ENCODE data around the gene RASD2. TPM values are rescaled to one million over a fixed set of nuclear protein-coding genes. Genes with fewer than 3 reads are reported as not detected.

The RASD2 gene
- total RNA-seq, 1 donor from 2014 or later = 2.0 TPM

- H3K27ac ChIP-seq = no peak overlapping the region
These were observed 43.8 kb upstream of the RASD2 start for GRCh38 chr22:35496768-35497312.

GRCh38 chr22:35498026-35498800, 42.4 kb upstream of the RASD2 start:
- intact Hi-C loops (cut with DNase I) = no loop called here
- TF ChIP-seq POLR2A (IDR thresholded peaks at IDR 0.05) (no peak), POLR2AphosphoS5 (IDR thresholded peaks at IDR 0.05; ENCODE audit: insufficient read depth in 1 of 2, low read depth in 1 of 2) (no peak), CTCF (IDR thresholded peaks at IDR 0.05) (no peak)
- Histone ChIP-seq H3K27me3 (no peaks in the 10 kb centered on the region), H3K27ac (no peak overlapping the region), H3K9me3 (no peaks in the 10 kb centered on the region), H3K4me1 (no peaks in the 10 kb centered on the region), H3K4me3 (no peak overlapping the region), H3K36me3 (no peaks in the 10 kb centered on the region)
- DNase-seq (ENCODE audit: extremely low spot score in 2 of 2) = no peak

More at GRCh38 chr22:35496768-35497312, 43.8 kb upstream of the RASD2 start:
- no peaks in the 10 kb centered on the region for H3K36me3 ChIP-seq
- no peak overlapping the region for H3K4me3 ChIP-seq
- intact Hi-C loops (cut with DNase I) = no loop called here
- no peak for TF ChIP-seq POLR2A (IDR thresholded peaks at IDR 0.05)
- TF ChIP-seq CTCF (IDR thresholded peaks at IDR 0.05) = no peak
- no peak for TF ChIP-seq POLR2AphosphoS5 (IDR thresholded peaks at IDR 0.05; ENCODE audit: insufficient read depth in 1 of 2, low read depth in 1 of 2)
- no peaks in the 10 kb centered on the region for H3K9me3 ChIP-seq
- H3K27me3 ChIP-seq = no peaks in the 10 kb centered on the region
- DNase-seq (ENCODE audit: extremely low spot score in 2 of 2) = no peak
- no peaks in the 10 kb centered on the region for H3K4me1 ChIP-seq

GRCh38 chr22:35502836-35503235, 37.8 kb upstream of the RASD2 start:
- H3K4me1 ChIP-seq = no peaks in the 10 kb centered on the region
- no peaks in the 10 kb centered on the region for H3K27me3 ChIP-seq
- no peaks in the 10 kb centered on the region for H3K36me3 ChIP-seq
- no peak for DNase-seq (ENCODE audit: extremely low spot score in 2 of 2)
- TF ChIP-seq POLR2AphosphoS5 (IDR thresholded peaks at IDR 0.05; ENCODE audit: insufficient read depth in 1 of 2, low read depth in 1 of 2) (no peak), CTCF (IDR thresholded peaks at IDR 0.05) (no peak), POLR2A (IDR thresholded peaks at IDR 0.05) (no peak)
- no peaks in the 10 kb centered on the region for H3K9me3 ChIP-seq
- no peak overlapping the region for H3K27ac ChIP-seq
- intact Hi-C loops (cut with DNase I) = no loop called here
- H3K4me3 ChIP-seq = no peak overlapping the region

GRCh38 chr22:35505399-35506258, 35.0 kb upstream of the RASD2 start:
- TF ChIP-seq POLR2A (IDR thresholded peaks at IDR 0.05) (no peak), POLR2AphosphoS5 (IDR thresholded peaks at IDR 0.05; ENCODE audit: insufficient read depth in 1 of 2, low read depth in 1 of 2) (no peak), CTCF (IDR thresholded peaks at IDR 0.05) (no peak)

More at GRCh38 chr22:35505399-35506258, 35.0 kb upstream of the RASD2 start:
- DNase-seq (ENCODE audit: extremely low spot score in 2 of 2) = no peak
- intact Hi-C loops (cut with DNase I) = no loop called here
- no peaks in the 10 kb centered on the region for H3K9me3 ChIP-seq
- H3K27ac ChIP-seq = no peak overlapping the region
- H3K4me3 ChIP-seq = no peak overlapping the region
- H3K27me3 ChIP-seq = no peaks in the 10 kb centered on the region
- no peaks in the 10 kb centered on the region for H3K36me3 ChIP-seq
- H3K4me1 ChIP-seq = no peaks in the 10 kb centered on the region

Measured in vagina (tissue), 2 donors.